HK-2 (cell line): ENCODE results near the gene PLIN1.
A peak's percentile ranks its signal among the peaks of the same experiment; 100 is the strongest.

Source experiments
- DNase-seq: peaks from one replicate; pipeline ENCODE4 v3.0.0-alpha.2; 2018; ENCODE audit not compliant: unreplicated experiment

PLIN1 gene

DNA sequence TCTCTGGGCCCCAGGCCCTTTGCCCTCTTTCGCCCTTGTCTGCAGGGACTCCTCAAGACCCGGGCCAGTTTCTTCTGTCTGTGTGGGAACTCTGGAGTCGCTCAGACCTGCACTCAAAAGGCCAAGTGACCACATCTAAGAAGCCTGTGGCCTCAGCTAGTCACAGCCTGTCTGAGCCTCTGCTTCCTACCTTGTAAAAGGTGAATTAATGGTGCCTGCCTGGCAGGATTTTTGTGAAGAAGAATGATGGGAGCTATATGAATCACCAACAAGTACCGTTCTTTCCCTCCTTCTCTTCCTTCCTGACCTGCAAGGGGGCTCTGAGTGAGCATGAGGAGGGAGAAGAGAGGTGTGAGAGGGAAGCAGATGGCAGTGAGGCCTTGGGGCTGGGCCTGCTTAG, 7.5 kb downstream of the PLIN1 start:
- no peak for DNase-seq

DNA sequence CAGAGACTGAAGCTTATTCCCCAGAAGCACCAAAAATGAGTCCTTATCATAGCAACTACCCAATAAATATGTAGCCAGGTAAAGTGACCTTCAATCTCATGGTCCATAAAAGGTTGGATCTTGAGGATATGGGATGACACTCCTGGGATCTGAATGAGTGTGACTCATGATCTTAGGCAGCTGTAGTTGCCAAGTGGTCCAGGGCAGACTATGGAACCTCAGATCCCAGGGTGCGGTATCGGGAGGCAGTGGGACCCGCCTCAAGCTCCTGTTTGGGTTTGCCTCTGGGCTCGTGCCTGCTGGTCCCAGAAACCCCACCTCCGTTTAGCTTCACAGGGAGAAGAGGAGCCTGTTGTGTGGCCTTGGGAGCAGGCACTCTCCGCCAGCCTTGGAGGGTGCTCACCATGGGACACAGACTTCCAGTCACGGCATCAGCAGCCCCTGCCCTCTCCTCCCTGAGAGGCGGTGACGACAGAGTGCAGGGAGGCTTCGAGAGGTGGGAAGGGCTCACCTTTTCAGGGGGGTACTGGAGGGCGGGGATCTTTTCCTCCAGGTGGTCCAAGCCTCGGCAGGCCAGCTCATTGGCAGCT, 8.1 kb downstream of the PLIN1 start:
- DNase-seq = no peak

DNA sequence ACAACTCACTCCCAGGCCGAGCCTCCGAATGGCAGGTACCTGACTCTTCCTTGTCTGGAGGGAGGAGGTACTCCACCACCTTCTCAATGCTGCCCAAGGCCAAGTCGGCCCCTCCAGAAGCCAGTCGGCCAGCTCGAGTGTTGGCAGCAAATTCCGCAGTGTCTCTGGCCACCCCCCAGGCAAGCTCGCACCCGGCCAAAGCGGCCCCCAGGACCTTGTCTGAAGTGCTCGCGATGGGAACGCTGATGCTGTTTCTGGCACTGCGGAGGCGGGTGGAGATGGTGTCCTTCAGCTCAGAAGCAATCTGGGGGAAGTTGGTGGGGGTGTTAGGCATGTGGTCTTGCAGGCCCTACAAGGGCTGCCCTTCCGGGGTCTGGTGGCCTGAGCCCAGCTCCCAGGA, 9.2 kb downstream of the PLIN1 start:
- no peak for DNase-seq

DNA sequence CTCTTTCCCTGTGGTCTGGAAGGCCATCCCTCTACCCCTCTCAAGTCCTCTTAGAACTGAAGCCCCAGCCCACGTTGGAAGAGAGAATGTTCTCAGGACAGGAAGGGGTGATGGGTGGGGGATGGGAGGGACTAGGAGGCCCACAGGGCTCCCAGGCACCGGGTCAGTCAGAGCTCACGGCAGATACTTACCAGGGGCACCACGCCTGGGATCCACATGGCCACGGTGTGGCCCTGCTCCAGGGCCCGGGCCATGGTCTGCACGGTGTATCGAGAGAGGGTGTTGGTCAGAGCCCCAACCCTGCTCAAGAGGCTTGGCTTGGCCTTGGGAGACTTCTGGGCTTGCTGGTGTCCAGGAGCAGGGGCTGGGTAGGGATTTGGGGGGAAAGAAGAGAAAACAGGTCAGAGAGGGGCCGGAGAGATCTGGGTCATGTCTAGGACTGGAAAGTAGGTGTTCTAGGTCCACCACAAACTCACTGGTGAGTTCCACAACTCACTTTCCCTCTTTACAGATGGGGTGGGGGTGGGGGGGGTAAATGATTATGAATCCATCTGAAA, 9.8 kb downstream of the PLIN1 start:
- no peak for DNase-seq

DNA sequence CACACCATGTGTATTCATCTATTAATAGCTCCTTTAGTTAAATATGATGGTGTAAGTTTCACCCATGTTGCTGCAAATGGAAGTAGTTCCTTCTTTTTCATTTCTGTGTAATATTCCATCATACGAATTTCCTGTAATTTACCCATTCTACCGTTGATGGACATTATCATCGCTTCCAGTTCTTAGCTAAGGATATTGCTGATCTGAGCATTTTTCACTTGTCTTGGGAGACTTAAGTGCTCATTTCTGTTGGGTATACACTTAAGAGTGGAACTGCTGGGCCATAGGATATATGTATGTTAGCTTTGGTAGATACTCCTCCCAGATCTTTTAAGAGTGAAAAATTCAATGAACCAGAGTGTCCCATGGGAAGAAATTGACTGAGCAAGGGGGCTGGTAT, 11.0 kb downstream of the PLIN1 start:
- DNase-seq = no peak

DNA sequence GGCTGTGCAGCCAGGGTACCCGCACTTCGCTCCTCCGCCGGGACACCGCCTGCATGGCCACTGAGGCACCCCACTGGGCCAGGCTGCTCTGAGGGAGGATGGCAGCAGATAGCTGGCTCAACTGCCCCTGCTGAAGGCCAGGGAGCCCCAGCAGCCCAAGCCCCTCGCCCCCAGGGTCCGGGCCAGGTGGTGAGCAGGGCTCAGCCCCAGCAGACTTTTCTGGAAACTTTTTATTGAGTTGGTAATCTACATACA, 11.5 kb downstream of the PLIN1 start:
- no peak for DNase-seq

DNA sequence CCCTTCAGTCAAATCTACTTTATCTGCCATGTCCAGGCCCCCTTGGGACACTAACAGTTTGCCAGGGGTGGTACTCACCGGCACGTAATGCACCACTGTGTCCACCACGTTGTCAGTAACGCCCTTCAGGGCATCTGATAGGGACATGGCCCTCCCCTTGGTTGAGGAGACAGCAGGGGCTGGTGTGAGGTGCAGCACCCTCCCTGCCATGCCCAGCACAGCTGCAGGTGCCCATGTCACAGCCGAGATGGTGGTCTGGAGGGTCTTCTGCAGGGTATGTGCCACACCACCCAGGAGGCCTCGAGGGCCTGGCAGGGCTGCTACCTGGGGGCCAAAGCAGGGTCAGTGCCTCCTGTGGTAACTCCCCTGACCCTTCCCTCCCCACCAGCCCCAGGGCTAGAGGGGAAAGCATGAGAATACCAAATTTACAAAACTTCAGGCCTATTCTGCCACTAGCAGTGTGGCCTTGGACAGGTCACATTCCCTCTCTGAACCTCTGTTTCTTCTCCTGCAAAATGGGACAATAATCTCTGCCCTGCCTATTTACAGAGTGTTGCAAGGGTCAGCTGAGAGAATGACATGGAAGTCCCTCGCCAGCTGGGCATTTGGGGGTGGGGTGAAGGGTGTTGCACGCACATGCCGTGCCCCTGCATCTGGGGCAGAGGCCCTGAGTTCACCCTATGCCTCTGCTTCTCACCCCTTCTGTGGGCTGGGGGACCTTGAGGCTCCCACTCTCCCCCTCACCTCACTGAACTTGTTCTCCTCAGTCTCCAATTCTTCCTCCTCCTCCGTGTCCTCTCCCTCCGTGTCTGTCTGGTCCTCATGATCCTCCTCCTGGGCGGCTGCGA, 12.1 kb downstream of the PLIN1 start:
- DNase-seq = no peak

DNA sequence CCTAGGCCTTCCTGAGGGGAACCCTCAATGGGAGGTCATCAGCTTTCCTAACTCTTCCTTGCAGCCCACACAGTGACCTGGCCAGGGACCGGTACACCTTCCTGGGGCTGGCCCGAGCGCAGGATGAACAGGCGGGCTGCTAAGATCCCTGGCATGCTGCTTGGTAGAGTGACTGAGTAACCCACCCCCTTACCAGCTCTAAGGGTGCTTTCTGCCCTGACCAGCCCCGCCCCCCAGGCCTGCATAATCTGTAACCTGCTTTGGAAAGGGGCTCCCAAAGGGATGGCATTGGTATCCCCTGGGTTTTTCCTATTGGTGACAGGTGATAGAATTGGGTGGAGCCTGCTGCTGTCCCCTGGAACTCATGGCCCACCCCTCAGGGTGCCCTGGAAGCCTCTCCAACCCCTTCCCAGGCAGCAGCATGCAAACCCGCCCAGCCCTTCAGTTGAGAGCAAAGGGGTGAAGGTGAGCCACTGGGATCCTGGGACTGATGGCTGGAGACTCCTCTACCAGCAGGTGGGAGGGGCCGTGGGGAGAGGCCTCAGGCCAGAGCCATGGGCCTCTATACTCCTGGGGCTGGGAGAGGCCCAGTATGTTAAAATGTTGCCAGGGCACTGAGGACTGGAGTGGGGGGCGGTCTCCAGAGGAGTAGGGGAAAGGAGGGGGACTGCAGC, 12.8 kb downstream of the PLIN1 start:
- no peak for DNase-seq

DNA sequence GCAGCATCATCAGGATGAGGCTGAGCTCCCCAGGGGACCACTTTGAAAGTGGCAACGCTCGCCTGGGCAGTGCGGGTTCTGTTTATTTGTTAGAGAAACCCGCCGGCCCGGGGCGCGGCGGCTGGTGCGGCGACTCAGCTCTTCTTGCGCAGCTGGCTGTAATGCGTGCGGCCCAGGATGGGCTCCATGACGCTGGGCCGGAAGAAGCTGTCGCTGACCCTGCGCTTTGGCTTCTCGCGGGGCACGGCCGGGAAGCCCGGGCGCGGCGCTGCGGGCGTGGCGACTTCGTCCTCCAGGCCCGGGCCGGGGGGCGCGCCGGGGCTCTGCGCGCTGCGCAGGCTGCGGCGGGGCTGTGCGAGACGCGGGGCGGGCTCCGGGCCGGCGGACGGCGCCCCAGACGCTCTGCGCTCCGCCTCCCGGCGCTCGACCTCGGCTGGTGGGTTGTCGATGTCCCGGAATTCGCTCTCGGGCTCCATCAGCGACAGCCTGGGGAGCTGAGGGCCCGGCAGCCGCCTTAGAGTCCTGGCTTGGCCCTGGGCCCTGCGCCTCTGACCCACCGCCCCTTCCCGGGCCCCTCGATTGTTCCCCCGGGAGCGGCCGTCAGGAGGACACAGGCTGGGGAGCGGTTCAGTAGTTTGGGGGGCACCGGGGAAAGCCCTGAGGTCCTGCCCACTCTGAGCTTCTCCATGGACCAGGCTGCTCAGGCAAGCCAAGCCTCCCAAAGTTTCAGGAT, 13.6 kb downstream of the PLIN1 start:
- no peak for DNase-seq

DNA sequence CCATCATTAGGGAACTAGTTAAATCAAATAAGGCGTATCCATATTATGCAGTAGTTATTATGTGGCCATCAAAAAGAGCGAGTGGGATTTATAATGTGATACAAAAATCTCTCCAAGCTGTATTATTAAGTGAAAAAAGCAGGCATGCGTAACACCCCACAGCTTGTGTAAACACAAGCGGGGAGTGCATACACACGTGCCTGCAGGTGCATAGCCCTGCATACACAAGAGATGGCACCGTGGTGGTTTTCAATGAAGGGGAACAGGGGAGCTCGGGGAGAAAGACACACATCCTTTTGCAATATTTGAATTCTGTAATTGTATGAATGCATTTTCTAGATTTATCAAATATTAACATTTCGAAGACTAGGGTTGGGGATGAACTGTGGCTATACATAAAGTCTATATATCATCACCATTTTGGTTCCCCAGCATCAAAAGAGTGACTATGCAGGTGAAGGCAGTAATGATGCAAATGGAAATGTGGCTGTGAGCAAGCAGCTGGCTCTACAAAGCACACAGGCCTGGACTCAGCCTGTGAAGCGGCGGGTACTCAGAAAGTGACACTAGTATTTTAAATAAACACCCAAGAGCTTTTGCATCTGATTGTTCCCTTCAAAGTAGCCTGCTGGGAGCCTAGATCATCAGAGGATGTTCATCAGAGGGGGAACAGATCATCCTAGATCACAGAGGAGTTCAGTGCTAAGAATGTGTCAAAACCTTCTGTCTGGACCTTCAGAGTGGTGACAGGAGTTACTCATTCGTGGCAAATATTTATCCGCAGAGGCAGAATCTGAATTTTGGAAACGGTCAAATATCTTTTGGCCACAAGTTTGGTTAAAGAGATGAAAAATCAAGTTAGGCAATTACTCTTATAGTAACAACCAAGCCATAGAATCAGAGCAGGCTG, 14.5 kb downstream of the PLIN1 start:
- DNase-seq = no peak

DNA sequence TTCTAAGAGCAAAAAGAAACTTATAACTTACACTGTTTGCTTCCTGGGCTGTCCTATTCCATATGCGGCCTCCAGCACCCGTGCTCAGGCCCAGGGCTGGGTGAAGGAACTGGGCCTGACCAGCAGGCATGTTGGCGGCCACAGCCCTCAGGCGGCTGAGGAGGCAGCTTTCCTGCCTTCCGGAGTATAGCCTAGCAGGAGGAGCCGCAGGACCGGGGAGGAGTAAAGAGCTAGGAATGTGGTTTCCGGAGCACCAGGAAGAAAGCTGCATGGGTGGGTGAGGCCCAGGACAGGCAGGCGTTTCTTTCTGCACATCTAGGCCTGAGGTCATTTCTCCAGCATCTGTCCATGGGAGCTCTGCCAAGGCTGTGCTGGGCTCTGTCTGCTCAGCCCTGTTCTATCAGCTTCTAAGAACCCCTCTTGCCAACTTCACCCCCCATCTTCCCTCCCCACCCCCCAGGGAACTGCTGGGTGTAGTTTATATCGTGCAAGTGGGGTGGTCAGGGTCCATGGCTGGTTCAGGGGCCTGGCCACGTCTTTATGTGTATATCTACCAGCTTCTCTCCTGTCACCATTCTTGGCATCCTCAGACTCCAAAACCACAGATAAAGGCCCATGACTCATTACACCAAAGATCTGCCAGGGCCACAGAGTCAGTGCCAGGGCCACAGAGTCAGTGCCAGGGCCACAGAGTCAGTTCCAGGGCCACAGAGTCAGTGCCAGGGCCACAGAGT, 16.1 kb downstream of the PLIN1 start:
- DNase-seq = peak; percentile 74

DNA sequence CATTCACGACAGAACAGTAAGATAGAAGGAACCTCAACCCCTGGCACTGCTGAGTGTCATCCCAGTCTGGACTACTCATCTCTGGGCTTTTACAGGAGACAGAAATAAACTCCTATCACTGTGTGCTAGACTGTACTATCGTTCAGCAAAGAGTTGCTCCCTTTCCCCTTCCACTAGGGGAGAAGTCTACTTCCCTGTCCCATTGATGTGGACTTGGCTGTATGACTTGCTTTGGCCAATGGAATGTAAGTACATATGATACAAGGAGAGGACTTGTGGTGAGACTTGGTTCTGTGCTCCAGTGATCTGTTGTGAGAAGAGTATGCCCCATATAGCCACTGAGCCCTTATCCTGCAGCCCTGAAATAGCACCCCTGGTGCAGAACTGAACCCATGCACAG, 18.6 kb downstream of the PLIN1 start:
- DNase-seq = no peak

DNA sequence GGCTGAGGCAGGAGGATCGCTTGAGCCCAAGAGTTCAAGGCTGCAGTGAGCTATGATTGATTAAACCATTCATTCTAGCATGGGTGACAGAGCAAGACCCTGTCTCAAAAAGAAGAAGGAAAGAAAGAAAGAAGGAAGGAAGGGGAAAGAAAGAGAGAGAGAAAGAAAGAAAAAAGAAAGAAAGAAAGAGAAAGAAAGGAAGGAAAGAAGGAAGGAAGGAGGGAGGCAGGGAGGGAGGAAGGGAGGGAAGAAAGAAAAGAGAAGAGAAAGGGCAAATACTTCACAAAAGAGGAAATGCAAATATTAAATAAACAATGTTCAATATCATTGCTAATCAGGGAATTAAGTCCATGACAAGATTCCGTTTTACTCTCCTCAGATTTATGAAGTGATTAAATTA, 19.9 kb downstream of the PLIN1 start:
- no peak for DNase-seq

DNA sequence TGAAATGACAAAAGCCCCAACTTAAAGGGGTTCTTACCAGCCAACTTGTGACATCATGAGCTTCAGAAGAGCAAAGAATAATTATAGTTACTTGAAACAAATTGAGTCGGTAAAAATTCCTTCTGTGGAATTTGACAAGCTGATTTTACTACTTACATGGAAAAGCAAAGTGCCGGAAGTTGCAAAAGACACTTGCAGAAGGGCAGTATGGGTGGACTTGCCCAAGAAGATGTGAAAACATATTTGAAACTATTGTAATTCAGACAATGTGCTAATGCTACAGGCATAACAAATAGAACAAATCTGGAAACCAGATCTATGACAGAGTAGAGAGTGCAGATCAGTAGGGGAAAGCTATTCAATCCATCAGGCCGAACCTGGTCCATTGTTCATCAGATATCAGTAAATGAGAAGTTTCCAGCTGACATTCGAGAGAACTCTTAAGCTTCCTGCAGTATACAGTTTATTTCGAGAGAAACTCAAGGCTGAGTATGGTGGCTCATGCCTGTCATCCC, 21.4 kb downstream of the PLIN1 start:
- DNase-seq = no peak

DNA sequence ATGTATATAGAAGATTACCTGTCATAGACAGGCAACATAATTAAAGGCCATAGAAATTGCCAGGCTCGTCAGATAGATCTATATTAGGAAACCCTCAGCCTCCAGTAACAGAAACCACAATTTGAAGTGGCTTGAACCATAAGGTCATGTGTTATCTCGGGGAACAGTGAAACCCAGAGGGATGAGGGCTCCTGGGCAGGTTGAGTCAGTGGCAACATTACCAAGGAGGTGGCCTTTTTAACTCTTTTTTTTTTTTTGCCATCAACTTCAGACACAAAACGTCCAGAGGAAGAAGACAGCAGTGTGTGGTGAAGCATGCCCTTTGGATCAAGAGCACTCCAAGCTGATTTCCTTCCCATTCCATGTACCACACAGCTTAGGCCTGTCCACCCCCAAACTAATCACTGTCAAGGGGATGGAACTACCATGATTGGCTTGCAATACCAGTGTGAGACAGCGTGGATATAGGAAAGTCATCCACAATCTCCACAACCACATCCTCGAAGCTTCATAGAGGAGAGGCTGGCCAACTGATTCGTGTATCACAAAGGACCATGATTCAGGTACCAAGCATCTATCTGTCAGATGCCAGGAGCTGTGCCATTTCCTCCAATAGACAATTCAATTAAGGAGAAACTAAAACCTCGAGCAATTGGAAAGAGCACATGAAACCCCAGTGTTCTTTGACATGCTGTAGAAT, 22.9 kb downstream of the PLIN1 start:
- DNase-seq = no peak

DNA sequence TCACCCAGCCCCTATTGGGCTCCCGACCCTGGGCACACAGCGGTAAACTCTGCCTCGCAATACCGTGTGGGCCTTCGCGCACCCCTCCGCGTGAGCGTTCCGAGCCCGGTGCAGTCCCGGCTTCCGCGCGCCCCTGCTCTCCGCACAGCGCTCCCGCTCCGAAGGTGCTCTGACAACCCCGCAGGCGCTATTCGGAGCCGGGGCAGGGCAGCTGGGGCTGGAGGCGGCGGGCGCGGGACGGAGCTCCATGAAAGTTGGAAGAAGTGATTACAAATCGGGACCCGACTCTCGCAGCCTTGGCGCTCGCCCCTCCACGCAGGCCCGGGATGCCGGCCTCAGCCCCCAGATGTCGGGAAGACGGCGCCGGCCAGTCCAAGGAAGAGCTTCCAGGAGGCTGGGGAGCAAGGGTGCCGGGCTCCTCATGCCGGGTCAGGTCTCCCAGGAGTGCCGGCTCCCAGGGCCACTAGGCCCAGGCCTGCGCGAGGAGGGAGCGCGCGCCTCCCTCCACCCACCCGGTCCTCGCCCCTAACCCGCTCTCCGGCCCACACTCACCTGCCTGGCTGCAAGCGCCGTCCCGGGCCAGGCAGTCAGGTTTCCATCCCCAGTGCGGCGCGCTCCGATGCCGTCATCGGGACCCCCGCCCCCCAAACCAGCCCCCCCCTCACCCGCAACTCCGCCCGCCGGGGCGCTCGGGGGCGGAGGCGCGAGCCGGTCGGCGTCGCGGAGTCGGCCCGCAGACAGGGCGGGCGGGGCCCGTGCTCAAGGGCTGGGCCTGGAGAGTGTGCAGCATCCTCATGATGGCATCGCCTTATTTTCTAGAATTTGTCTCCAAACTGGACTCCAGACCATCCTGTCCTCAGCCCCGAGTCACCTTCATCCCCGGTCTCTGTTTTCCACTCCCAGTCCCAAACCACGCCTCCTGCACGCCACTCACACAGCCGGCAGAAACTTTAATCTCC, 24.0 kb downstream of the PLIN1 start, which contains the start of gene KIF7:
Gene KIF7 (minus strand): TSS at position 621 of the 959 bp plus-strand sequence. CDS start 2,537 bp downstream, outside the sequence.
- DNase-seq = peak; percentile 28

DNA sequence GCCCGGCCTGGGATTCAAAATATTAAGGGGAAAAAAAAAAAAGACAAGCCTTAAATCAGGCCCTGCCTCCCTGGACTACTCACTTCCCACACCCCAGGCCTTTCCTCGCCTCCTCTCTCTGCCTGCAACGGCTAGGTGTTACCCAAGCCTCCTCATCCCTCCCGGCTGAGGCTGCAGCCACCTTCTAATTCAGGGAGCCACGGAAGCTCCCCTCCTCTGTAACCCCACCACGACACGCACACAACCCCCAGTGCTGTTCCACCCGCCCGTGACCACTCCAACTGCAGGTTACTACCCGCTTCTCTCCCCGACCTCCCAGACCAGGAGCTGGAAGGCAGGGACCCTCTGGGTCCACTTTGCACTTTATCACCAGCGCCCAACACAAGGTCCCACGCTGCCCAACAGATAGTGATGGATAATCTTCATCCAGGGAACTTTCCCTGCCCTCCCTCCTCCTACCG, 24.8 kb downstream of the PLIN1 start:
- no peak for DNase-seq

DNA sequence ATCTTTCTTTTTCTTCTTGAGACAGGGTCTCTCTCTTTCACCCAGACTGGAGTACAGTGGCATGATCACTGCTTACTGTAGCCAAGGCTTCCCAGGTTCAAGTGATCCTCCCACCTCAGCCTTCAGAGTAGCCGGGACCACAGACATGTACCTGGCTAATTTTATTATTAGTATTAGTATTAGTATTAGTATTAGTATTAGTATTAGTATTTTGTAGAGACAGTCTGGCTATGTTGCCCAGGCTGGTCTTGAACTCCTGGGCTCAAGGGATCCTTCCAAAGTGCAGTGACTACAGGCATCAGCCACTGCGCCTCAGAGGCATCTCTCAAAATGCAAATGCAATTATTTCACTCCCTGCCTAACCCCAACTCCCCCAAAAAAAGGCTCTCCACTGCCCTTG, 25.6 kb downstream of the PLIN1 start:
- no peak for DNase-seq
